Measurements from ENCODE around the gene SGSM2. TPM values are rescaled to one million over a fixed set of nuclear protein-coding genes. Genes with fewer than 3 reads are reported as not detected.

The SGSM2 gene
- total RNA-seq, 1 donor from 2014 or later: 28.2 TPM

DNA sequence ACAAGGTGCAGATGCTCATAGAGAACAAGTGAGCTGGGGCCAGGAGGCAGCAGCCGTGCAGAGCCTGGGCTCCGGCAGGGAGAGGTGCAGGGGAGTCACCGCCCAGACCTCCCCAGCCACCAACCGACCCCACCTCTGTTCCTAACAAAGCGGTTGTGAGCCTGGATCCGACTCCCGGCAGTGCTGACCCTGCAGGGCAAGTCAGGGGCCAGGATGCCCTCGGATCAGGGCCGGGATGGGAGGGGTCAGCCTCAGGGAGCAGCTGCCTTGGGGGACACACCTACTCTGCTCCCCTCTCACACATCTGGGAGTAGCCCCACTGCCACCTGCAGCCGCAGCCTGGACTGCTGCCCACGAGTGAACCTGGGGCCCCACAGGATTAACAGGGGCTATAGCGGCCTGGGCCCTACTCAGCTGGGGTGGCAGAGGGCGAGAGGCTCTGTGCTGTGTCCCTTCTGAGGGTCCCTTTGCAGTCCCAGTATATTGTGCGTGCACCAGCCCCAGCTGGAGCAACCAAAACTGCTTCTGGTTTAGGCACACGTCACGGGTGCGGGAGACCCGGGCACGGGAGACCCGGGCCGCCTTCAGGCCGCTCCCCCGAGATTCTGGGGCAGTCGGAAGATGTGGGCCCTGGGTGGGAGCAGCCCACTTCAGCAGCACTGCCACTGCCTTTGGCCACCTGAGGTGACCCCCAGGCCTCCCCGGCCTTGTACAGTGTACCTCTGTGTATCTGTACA is 42.4 kb downstream of the SGSM2 start:
- TF ChIP-seq, protein P1, sequence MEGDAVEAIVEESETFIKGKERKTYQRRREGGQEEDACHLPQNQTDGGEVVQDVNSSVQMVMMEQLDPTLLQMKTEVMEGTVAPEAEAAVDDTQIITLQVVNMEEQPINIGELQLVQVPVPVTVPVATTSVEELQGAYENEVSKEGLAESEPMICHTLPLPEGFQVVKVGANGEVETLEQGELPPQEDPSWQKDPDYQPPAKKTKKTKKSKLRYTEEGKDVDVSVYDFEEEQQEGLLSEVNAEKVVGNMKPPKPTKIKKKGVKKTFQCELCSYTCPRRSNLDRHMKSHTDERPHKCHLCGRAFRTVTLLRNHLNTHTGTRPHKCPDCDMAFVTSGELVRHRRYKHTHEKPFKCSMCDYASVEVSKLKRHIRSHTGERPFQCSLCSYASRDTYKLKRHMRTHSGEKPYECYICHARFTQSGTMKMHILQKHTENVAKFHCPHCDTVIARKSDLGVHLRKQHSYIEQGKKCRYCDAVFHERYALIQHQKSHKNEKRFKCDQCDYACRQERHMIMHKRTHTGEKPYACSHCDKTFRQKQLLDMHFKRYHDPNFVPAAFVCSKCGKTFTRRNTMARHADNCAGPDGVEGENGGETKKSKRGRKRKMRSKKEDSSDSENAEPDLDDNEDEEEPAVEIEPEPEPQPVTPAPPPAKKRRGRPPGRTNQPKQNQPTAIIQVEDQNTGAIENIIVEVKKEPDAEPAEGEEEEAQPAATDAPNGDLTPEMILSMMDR (conservative IDR thresholded peaks at IDR 0.05; ENCODE audit: low read depth, low read length): no peak
- H3K4me3 ChIP-seq (ENCODE audit: low read depth, low read length): no peak overlapping the region
- no peak for DNase-seq (ENCODE audit: low read depth)

DNA sequence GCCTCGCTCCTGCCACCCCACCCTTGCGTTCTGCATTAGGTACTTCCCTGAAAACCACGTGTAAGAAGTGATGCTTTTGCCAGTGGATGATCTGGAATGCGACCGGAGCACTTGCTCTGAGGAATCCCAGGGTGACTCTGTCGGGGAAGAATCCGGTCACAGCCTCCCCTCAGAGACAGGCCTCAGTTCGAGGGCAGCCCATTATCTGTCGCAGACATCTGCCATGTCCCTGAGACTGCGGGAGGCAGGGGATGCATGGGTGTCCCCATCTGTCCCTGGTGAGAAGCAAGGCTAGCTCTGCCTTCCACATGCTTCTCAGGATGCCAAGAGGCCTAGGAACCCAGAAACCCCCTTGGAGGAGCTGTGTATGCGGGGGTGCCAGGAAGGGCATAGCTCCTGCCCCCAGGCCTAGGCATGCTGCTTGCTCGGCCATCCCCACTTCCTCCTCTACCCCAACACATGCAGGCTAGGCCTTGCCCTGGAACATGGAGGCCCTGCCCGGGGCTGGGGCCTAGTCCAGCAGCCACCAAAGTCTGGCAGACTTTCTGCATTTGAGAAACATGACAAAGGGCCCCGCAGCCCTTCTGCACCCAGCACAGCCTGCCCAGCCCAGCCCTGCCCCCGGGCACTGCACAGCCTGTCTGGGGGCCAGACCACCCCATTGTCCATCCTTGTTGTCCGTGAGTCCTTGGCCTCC is 43.1 kb downstream of the SGSM2 start:
- TF ChIP-seq, protein P1 (conservative IDR thresholded peaks at IDR 0.05; ENCODE audit: low read depth, low read length): no peak
- DNase-seq (ENCODE audit: low read depth): no peak

DNA sequence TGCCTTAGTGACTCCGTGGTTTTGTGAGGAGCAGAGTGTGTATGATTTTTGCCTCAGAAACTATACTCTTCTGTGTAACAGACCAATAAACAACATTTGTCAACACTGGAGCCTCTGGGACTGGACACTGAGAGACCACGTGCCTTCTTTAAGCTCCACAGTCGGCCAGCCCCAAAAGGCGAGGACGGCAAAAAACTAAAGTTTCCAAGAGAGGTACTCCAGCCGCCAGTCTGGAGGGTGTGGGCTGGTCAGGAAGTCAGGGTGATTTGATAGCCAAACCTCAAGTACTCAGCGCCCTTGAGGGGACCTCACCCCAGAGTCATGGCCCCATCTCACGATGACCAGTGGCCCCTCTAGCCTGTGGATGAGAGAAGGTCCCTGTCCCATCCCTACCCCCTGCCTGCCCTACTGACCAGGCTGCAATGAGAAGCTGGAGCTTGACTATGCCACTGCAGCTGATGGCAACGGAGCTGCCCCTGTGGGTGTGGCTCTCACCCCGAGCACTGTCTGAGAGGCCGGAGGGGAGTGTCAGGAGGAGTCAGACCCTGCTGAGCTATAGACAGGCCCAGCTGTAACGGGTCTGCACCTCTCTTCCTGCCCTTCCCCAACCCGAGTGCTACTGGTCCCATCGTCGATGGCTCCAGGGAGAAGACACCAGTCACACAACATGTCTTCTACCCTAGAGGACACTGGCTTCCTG is 43.8 kb downstream of the SGSM2 start:
- no peak for DNase-seq (ENCODE audit: low read depth)
- no peak overlapping the region for H3K4me3 ChIP-seq (ENCODE audit: low read depth, low read length)
- TF ChIP-seq, protein P1 (conservative IDR thresholded peaks at IDR 0.05; ENCODE audit: low read depth, low read length): no peak

More for the DNA sequence above, 43.1 kb downstream of the SGSM2 start:
- H3K4me3 ChIP-seq (ENCODE audit: low read depth, low read length): no peak overlapping the region

DNA sequence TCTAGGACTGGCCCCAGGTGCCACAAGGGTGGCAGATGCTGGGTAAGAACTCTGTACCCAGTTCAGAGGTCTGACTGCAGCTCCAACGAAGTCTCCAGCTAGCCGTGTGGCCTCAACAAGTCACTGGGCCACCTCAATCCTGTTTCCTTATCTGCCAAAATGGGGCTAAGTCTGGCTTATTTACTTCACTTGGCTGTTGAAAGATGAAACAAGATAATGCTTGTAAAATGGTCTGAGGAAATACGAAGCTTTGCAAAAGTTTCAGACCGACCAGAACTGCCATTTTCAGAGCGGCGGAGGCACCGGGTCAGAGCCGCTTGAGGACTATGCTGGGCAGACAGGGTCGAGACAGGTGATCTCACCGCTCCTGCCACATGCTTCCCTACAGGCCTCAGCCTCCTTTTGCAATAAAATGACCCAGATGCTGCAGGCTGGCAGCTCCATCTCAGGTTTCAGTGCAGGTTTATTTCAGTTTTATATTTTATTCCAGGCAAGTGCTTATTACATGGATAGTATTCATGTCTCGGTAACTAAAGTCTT is 46.4 kb downstream of the SGSM2 start:
- DNase-seq (ENCODE audit: low read depth): no peak
- TF ChIP-seq, protein P1 (conservative IDR thresholded peaks at IDR 0.05; ENCODE audit: low read depth, low read length): no peak
- no peak overlapping the region for H3K4me3 ChIP-seq (ENCODE audit: low read depth, low read length)

DNA sequence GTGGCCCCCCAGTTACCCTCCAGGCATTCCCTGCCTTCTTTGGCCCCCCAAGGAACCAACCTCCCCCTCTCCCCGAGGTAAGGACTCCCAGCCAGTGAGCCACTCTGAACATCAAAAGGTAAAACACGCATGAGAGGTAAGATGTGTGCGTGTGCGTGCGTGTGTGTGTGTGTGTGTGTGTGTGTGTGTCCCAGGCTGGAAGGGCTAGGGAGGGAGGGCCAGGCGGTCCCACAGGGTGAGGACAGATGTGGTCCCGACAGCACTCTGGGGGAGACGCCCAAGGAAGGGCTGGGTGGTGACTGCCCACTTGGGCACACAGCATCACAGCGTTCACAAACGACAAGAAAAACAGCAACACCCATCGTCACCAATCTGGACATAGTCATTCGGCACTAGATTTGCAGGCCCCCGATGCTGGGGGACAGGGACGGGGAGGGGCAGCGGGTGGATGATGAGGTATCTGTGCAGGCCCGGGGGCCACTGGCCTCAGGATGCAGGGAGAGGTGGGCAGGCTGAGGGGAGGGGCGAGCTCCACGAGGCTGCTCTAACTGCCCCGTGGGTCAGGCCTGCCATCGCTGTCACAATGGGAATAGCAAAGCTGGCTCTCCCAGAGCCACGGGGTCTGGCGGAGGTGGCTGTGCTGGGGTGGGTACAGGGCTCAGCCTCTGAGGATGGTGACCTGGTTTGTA is 47.3 kb downstream of the SGSM2 start:
- DNase-seq (ENCODE audit: low read depth): no peak
- H3K4me3 ChIP-seq (ENCODE audit: low read depth, low read length): no peak overlapping the region
- TF ChIP-seq, protein P1 (conservative IDR thresholded peaks at IDR 0.05; ENCODE audit: low read depth, low read length): no peak
